GM23338 (cell line): ENCODE results near the gene CHST2. TPM values are rescaled to one million over a fixed set of nuclear protein-coding genes. Genes with fewer than 3 reads are reported as not detected.

ENCODE experiments used
- CREB1 ChIP-seq: fragments of 250-450 bp; sonication (Bioruptor Pico); IDR thresholded peaks from 2 replicates; pipeline ENCODE4 v1.5.0; 2020; ENCODE audit warnings: low read depth, mild to moderate bottlenecking, moderate library complexity
- POLR2AphosphoS5 ChIP-seq: IDR thresholded peaks from 2 replicates; pipeline ENCODE4 v1.6.1; 2016; ENCODE audit warnings: antibody characterized with exemption, low read depth
- ZNF114 ChIP-seq: fragments of 250-450 bp; sonication (Bioruptor Pico); IDR thresholded peaks from 2 replicates; pipeline ENCODE4 v1.5.0; 2020; ENCODE audit warnings: mild to moderate bottlenecking, moderate library complexity
- polyA plus RNA-seq: library from polyadenylated mRNA; unstranded; fragments of >200 nt; fragmentation: Nextera tagmentation; extraction: Ambion mirVana; gene quantifications from 2 replicates; pipeline ENCODE4 v1.2.1, GENCODE V29; 2016
- total RNA-seq: library from RNA; depleted of rRNA; stranded (reverse); fragments of >200 nt; shearing (Covaris generic); gene quantifications from 2 replicates; pipeline ENCODE4 v1.2.3, GENCODE V29; 2014; rRNA removed
- TF ChIP-seq, protein P1 (sequence below), 2 experiments: fragments of 200-600 bp in 1 of 2; sonication (generic) in 1 of 2; conservative IDR thresholded peaks; 2 replicates each; pipeline versions ENCODE4 v1.5.1 to v1.6.1; 2016 to 2017; ENCODE audit warnings: antibody characterized with exemption in 2 of 2, low read depth in 2 of 2, mild to moderate bottlenecking in 2 of 2, moderate library complexity in 1 of 2
- TF ChIP-seq, protein P2 (sequence below): IDR thresholded peaks from one replicate; pipeline ENCODE4 v1.6.1; 2018; ENCODE audit warnings: antibody characterized with exemption; ENCODE audit not compliant: unreplicated experiment

Gene CHST2
- total and polyA plus RNA-seq, 2 experiments from 2014 or later, result 4.1 to 28.3 TPM

DNA sequence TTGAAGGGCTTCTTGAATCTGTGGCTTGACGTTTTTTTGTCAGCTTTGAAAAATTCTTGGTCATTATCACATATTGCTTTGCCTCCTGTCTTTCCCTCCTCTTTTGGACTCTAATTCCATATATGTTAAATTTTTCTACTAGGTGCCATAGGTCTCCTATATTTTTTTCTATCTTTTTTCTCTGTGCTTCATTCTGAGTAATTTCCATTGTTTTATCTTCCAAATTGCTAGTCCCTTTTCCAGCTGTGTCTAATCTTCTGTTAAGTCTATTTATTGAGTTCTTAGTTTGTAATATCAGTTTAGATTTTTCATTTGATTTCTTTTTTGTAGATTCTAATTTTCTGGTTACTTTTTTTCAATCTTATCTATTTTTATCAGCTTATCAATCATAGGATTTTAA is 53.7 kb downstream of the CHST2 start (continued):
- TF ChIP-seq, protein P1, sequence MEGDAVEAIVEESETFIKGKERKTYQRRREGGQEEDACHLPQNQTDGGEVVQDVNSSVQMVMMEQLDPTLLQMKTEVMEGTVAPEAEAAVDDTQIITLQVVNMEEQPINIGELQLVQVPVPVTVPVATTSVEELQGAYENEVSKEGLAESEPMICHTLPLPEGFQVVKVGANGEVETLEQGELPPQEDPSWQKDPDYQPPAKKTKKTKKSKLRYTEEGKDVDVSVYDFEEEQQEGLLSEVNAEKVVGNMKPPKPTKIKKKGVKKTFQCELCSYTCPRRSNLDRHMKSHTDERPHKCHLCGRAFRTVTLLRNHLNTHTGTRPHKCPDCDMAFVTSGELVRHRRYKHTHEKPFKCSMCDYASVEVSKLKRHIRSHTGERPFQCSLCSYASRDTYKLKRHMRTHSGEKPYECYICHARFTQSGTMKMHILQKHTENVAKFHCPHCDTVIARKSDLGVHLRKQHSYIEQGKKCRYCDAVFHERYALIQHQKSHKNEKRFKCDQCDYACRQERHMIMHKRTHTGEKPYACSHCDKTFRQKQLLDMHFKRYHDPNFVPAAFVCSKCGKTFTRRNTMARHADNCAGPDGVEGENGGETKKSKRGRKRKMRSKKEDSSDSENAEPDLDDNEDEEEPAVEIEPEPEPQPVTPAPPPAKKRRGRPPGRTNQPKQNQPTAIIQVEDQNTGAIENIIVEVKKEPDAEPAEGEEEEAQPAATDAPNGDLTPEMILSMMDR (conservative IDR thresholded peaks at IDR 0.05; ENCODE audit: low read depth in 2 of 2), result no peak
- TF ChIP-seq POLR2AphosphoS5, result no peak
- TF ChIP-seq, protein P2, sequence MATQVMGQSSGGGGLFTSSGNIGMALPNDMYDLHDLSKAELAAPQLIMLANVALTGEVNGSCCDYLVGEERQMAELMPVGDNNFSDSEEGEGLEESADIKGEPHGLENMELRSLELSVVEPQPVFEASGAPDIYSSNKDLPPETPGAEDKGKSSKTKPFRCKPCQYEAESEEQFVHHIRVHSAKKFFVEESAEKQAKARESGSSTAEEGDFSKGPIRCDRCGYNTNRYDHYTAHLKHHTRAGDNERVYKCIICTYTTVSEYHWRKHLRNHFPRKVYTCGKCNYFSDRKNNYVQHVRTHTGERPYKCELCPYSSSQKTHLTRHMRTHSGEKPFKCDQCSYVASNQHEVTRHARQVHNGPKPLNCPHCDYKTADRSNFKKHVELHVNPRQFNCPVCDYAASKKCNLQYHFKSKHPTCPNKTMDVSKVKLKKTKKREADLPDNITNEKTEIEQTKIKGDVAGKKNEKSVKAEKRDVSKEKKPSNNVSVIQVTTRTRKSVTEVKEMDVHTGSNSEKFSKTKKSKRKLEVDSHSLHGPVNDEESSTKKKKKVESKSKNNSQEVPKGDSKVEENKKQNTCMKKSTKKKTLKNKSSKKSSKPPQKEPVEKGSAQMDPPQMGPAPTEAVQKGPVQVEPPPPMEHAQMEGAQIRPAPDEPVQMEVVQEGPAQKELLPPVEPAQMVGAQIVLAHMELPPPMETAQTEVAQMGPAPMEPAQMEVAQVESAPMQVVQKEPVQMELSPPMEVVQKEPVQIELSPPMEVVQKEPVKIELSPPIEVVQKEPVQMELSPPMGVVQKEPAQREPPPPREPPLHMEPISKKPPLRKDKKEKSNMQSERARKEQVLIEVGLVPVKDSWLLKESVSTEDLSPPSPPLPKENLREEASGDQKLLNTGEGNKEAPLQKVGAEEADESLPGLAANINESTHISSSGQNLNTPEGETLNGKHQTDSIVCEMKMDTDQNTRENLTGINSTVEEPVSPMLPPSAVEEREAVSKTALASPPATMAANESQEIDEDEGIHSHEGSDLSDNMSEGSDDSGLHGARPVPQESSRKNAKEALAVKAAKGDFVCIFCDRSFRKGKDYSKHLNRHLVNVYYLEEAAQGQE, result no peak
- no peak for TF ChIP-seq ZNF114 (CRISPR knock-in tag)
- TF ChIP-seq CREB1 (CRISPR knock-in tag), result no peak

Other genes with a start within 250 kb of the CHST2 start
- gene PCOLCE2, start 230.7 kb upstream of the CHST2 start, total RNA-seq, result 17.7 and 18.6 TPM in 2 replicates
- gene PCOLCE2, start 230.7 kb upstream of the CHST2 start, polyA plus RNA-seq, result 17.4 and 22.6 TPM in 2 replicates
- gene PAQR9, start 156.1 kb upstream of the CHST2 start, total RNA-seq, result 2.0 and 2.3 TPM in 2 replicates
- gene PAQR9, start 156.1 kb upstream of the CHST2 start, polyA plus RNA-seq, result 2.0 and 2.2 TPM in 2 replicates
- 108 and 116 TPM in 2 replicates for gene U2SURP, start 118.2 kb upstream of the CHST2 start, total RNA-seq
- gene U2SURP, start 118.2 kb upstream of the CHST2 start, polyA plus RNA-seq, result 339 and 372 TPM in 2 replicates